Ectodermal cell (in vitro differentiated cells): Measurements from ENCODE around the gene DAP.

Experiments
- H3K27ac ChIP-seq: 2 replicates; pipeline ENCODE4 v1.7.0; 2013; ENCODE audit warnings: mild to moderate bottlenecking, low read depth, low read length; ENCODE audit not compliant: insufficient read depth, poor library complexity, severe bottlenecking
- H3K27me3 ChIP-seq: 2 replicates; pipeline ENCODE4 v1.7.0; 2013; ENCODE audit warnings: mild to moderate bottlenecking, low read length; ENCODE audit not compliant: insufficient read depth, control insufficient read depth, poor library complexity, severe bottlenecking
- H3K36me3 ChIP-seq: one replicate; pipeline ENCODE4 v1.7.0; 2013; ENCODE audit warnings: low read length; ENCODE audit not compliant: control insufficient read depth, insufficient read depth
- H3K4me1 ChIP-seq: one replicate; pipeline ENCODE4 v1.7.0; 2013; ENCODE audit warnings: low read length; ENCODE audit not compliant: control insufficient read depth, insufficient read depth
- H3K4me3 ChIP-seq: 2 replicates; pipeline ENCODE4 v1.7.0; 2013; ENCODE audit warnings: low read depth, low read length, control low read depth; ENCODE audit not compliant: insufficient read depth
- H3K9me3 ChIP-seq: 2 replicates; pipeline ENCODE4 v1.7.0; 2013; ENCODE audit warnings: mild to moderate bottlenecking, low read length, moderate library complexity; ENCODE audit not compliant: control insufficient read depth
- WGBS, 2 experiments: methylation state at CpG; one replicate each; pipeline ENCODE4 v1.1.7; 2013; ENCODE audit warnings: missing lambda C conversion rate in 2 of 2; 5-methylcytosine and 5-hydroxymethylcytosine counted together

The DAP gene

DNA sequence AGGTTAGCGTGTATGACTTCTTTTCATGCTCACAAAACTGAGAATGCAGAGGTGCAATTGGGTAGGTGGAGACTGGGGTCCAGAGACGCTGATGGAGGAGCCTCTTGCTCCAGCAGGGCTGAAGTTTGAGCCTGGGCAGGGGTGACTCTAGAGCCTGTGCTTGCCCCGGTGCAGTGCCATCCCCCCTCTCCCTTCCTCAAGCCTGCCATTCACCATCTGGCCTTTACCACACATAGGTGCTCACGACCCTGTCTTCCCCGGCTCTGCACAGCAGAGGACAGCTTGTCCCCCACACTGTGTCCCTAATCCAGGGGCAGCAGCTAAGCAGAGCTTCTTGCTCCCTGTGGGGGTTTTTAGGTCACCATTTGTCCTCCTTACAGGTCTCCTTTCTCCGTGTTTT is 86.5 kb downstream of the DAP start:
- Histone ChIP-seq H3K9me3 (no peaks in the 10 kb centered on the region), H3K27me3 (no peaks in the 10 kb centered on the region), H3K4me1 (no peaks in the 10 kb centered on the region), H3K36me3 (peaks cover 10% of the 10 kb centered on the region), H3K27ac (no peak overlapping the region), H3K4me3 (no peak overlapping the region)
- 81 to 84% methylated on average over 6 of the region's 6 CpGs for WGBS, 2 experiments

GRCh38 chr5:10674096-10674495 is 86.9 kb downstream of the DAP start:
- WGBS, 2 experiments = 95% methylated on average over 11 of the region's 11 CpGs
- H3K9me3 ChIP-seq = no peaks in the 10 kb centered on the region
- H3K4me3 ChIP-seq = no peak overlapping the region
- H3K27me3 ChIP-seq = no peaks in the 10 kb centered on the region
- no peak overlapping the region for H3K27ac ChIP-seq
- peaks cover 6% of the 10 kb centered on the region for H3K36me3 ChIP-seq
- no peaks in the 10 kb centered on the region for H3K4me1 ChIP-seq

DNA sequence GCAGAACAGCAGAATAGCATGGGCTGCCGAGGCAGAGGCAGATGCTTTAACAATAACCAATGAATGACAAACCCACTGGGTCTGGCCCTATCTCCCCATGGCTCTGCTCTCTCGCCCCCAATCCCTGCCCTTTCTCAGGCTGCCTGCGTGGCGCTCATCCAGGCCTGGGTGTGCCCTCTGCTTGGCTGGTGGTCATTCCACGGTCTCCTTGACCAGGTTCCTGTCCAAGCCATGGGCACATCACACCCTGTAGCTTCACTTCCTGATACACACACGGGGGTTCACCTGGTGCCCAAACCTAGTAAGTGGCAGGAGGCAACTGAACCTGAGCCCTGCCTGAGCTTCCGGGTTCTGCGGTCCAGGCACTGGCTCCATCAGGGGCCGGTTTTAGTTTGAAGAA is 87.6 kb downstream of the DAP start:
- Histone ChIP-seq H3K27ac (no peak overlapping the region), H3K36me3 (peaks cover 6% of the 10 kb centered on the region), H3K9me3 (no peaks in the 10 kb centered on the region), H3K27me3 (no peaks in the 10 kb centered on the region), H3K4me1 (no peaks in the 10 kb centered on the region), H3K4me3 (no peak overlapping the region)
- 78 to 79% methylated on average over 9 of the region's 9 CpGs for WGBS, 2 experiments

DNA sequence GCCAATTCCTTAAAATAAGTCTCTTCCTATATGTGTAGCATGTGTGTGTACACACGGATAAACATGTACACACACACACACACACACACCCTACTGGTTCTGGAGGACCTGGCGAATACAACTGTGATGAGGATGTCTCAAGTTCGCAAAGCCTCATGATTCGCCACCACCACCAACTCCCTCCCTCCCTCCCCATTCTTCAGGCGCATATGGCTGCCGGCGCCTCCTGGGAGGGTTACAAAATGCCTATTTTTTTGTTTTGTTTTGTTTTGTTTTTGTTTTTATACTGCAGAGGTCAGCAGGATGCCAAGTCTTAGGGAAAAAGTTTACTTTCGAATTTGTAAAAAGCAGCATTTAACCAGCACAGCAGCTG is 88.0 kb downstream of the DAP start:
- Histone ChIP-seq H3K4me1 (no peaks in the 10 kb centered on the region), H3K36me3 (peaks cover 6% of the 10 kb centered on the region)
- 88 to 89% methylated on average over 8 of the region's 8 CpGs for WGBS, 2 experiments

GRCh38 chr5:10672146-10673016 is 88.7 kb downstream of the DAP start:
- no peaks in the 10 kb centered on the region for H3K4me1 ChIP-seq
- H3K36me3 ChIP-seq = peaks cover 2% of the 10 kb centered on the region
- WGBS, 2 experiments = 92 to 95% methylated on average over 7 of the region's 7 CpGs
- no peak overlapping the region for H3K4me3 ChIP-seq
- H3K9me3 ChIP-seq = no peaks in the 10 kb centered on the region
- H3K27me3 ChIP-seq = no peaks in the 10 kb centered on the region
- no peak overlapping the region for H3K27ac ChIP-seq

More for the DNA sequence above, 88.0 kb downstream of the DAP start:
- H3K27me3 ChIP-seq = no peaks in the 10 kb centered on the region
- no peak overlapping the region for H3K27ac ChIP-seq
- no peaks in the 10 kb centered on the region for H3K9me3 ChIP-seq
- H3K4me3 ChIP-seq = no peak overlapping the region

- Histone ChIP-seq H3K27me3 (no peaks in the 10 kb centered on the region), H3K4me3 (no peak overlapping the region), H3K36me3 (no peaks in the 10 kb centered on the region), H3K9me3 (no peaks in the 10 kb centered on the region), H3K27ac (no peak overlapping the region), H3K4me1 (no peaks in the 10 kb centered on the region)
- WGBS, 2 experiments = 91 to 92% methylated on average over 14 of the region's 14 CpGs
Observed at GRCh38 chr5:10671041-10672008, 89.7 kb downstream of the DAP start.

DNA sequence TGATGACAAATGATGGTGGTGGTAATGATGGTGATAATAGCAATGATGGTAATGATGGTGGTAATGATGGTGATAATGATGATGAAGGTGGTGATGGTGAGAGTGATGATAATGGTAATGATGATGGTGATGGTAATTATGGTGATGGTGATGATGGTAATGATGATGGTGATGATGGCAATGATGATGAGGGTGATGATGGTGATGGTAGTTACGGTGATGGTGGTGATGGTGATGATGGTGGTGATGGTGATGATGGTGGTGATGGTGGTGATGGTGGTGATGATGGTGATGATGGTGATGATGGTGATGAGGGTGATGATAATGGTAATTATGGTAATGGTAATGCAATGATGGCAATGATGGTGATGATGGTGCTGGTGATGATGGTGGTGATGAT is 91.1 kb downstream of the DAP start:
- H3K36me3 ChIP-seq = no peaks in the 10 kb centered on the region
- H3K9me3 ChIP-seq = no peaks in the 10 kb centered on the region
- no peaks in the 10 kb centered on the region for H3K27me3 ChIP-seq
- no peaks in the 10 kb centered on the region for H3K4me1 ChIP-seq
- WGBS, 2 experiments = 95 to 98% methylated on average over 1 of the region's 1 CpG
- no peak overlapping the region for H3K4me3 ChIP-seq
- H3K27ac ChIP-seq = no peak overlapping the region

DNA sequence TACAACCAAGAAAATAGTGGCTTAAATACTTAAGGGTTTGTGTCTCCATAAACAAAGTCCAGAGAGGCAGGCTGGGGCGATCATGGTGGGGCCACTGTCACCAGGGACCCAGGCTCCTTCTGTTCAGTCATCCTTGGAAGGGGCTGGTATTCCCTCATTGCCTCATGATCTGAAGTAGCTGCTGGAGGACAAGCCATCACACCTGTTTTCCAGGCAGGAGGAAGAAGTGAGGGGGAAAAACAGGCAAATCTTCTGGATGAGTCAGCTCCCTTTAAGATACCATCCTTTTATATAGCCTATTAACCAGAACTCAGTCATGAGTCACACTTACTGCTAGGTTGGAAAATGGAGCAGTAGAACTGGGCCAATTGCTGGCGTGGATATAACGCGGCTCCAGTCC is 92.3 kb downstream of the DAP start:
- no peaks in the 10 kb centered on the region for H3K27me3 ChIP-seq
- no peak overlapping the region for H3K4me3 ChIP-seq
- H3K9me3 ChIP-seq = no peaks in the 10 kb centered on the region
- 92 to 96% methylated on average over 4 of the region's 4 CpGs for WGBS, 2 experiments
- peaks cover under 1% of the 10 kb centered on the region for H3K4me1 ChIP-seq
- no peak overlapping the region for H3K27ac ChIP-seq
- H3K36me3 ChIP-seq = no peaks in the 10 kb centered on the region

DNA sequence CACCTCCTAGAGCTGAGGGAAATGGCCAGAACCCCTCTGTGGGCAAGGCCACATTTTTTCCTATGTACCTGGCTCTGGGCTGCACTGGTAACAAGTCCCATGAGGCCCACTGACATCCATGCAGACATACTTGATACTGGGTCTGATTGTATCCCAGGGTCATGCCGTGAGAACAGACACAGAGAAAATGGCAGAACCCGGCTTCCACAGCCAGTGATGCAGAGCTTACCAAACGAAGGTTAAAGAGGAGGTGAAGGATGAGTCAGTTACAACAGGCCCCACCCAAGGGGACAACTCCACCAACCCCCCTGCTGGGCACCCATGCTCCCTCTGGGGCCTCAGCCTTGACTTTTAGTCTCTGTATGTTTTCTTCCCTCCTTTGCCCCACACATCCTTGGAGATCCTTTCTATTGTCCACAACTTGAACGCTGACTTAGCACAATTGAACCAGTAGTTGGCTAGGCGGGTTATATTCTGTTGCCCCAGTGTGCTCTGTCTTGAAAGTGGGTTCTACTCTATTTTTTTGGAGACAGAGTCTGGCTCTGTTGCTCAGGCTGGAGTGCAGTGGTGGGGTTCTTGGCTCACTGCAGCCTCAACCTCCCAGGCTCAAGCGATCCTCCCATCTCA is 93.5 kb downstream of the DAP start:
- Histone ChIP-seq H3K4me1 (peaks cover 7% of the 10 kb centered on the region), H3K27ac (no peak overlapping the region), H3K36me3 (no peaks in the 10 kb centered on the region), H3K4me3 (no peak overlapping the region), H3K27me3 (no peaks in the 10 kb centered on the region), H3K9me3 (no peaks in the 10 kb centered on the region)
- WGBS, 2 experiments = 83 to 88% methylated on average over 6 of the region's 6 CpGs
